Measurements from ENCODE around the gene GRID1. TPM values are rescaled to one million over a fixed set of nuclear protein-coding genes. Genes with fewer than 3 reads are reported as not detected.

The GRID1 gene
- total RNA-seq, 4 donors from 2014 or later = 1.4 to 4.9 (median 2.0) TPM

DNA sequence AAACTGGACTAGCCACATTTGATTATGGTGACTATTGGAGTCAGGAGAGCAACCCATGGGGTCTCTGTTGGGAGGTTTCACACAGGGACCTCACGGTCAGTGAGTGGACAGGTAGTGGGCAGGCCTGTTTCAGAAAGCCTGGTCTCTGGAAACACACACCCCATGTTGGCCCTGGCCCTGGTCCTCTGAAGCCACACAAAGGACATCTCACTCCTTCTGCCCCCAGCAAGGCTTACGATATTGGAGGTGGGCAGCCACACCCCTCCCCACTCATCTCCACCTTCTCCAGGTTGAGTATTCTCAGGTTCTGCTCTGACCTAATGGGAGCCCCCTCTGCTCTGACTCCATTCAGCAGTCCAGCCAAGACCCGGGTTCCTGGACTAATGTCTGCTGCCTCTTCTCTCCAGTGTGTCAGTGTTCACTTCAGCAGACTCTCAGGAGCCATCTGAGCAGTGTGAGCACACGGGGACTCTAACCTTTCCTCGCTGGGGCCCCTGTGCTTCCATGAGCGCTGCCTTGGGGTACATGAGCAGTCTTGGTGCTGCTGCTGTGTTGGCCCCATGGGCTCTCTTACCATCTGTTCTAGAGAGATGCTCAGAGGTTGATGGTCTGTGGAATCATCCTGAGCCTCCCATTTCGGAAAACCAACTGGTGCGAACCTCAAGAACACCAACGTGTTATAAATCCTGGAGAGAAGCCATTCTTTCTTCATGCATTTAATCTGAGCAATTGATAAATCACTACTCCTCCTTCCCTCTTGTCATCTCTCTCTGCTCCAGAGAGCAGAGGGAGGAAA lies 748.6 kb downstream of the GRID1 start:
- no peak overlapping the region for H3K4me3 ChIP-seq (ENCODE audit: low read depth, poor library complexity, severe bottlenecking)
- WGBS, 2 donors = 89 to 90% methylated on average over 9 of the region's 9 CpGs
- TF ChIP-seq POLR2A (IDR thresholded peaks at IDR 0.05) = no peak
- TF ChIP-seq, protein P1, sequence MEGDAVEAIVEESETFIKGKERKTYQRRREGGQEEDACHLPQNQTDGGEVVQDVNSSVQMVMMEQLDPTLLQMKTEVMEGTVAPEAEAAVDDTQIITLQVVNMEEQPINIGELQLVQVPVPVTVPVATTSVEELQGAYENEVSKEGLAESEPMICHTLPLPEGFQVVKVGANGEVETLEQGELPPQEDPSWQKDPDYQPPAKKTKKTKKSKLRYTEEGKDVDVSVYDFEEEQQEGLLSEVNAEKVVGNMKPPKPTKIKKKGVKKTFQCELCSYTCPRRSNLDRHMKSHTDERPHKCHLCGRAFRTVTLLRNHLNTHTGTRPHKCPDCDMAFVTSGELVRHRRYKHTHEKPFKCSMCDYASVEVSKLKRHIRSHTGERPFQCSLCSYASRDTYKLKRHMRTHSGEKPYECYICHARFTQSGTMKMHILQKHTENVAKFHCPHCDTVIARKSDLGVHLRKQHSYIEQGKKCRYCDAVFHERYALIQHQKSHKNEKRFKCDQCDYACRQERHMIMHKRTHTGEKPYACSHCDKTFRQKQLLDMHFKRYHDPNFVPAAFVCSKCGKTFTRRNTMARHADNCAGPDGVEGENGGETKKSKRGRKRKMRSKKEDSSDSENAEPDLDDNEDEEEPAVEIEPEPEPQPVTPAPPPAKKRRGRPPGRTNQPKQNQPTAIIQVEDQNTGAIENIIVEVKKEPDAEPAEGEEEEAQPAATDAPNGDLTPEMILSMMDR (IDR thresholded peaks at IDR 0.05) = no peak
- DNase-seq (ENCODE audit: low spot score in 2 of 2) = peak in 1 of 2 donors; percentile 66
- intact Hi-C loops (cut with DNase I; ENCODE audit: low total_unique reads) = no loop called here

- TF ChIP-seq, protein P1 (IDR thresholded peaks at IDR 0.05) = no peak
- no peak for TF ChIP-seq POLR2A (IDR thresholded peaks at IDR 0.05)
- WGBS, 2 donors = 93 to 96% methylated on average over 4 of the region's 4 CpGs
- no peak overlapping the region for H3K4me3 ChIP-seq (ENCODE audit: low read depth, poor library complexity, severe bottlenecking)
- intact Hi-C loops (cut with DNase I; ENCODE audit: low total_unique reads) = no loop called here
- DNase-seq (ENCODE audit: low spot score in 2 of 2) = peak in 1 of 2 donors; percentile 48
Measured at GRCh38 chr10:85615556-85615955, 751.0 kb downstream of the GRID1 start.

GRCh38 chr10:85614981-85615380 lies 751.6 kb downstream of the GRID1 start:
- H3K4me3 ChIP-seq (ENCODE audit: low read depth, poor library complexity, severe bottlenecking) = no peak overlapping the region
- peak in 1 of 2 donors; percentile 48 for DNase-seq (ENCODE audit: low spot score in 2 of 2)
- intact Hi-C loops (cut with DNase I; ENCODE audit: low total_unique reads) = no loop called here
- TF ChIP-seq POLR2A (IDR thresholded peaks at IDR 0.05) = no peak
- TF ChIP-seq, protein P1 (IDR thresholded peaks at IDR 0.05) = no peak
- 94 to 100% methylated on average over 2 of the region's 2 CpGs for WGBS, 2 donors

- DNase-seq (ENCODE audit: low spot score in 2 of 2) = peak in 1 of 2 donors; percentile 6
- WGBS, 2 donors = 88 to 90% methylated on average over 2 of the region's 2 CpGs
- H3K4me3 ChIP-seq (ENCODE audit: low read depth, poor library complexity, severe bottlenecking) = no peak overlapping the region
- intact Hi-C loops (cut with DNase I; ENCODE audit: low total_unique reads) = no loop called here
- TF ChIP-seq POLR2A (IDR thresholded peaks at IDR 0.05) = no peak
- TF ChIP-seq, protein P1 (IDR thresholded peaks at IDR 0.05) = no peak
Measured at GRCh38 chr10:85614566-85614965, 752.0 kb downstream of the GRID1 start.

GRCh38 chr10:85613391-85613790 lies 753.2 kb downstream of the GRID1 start:
- intact Hi-C loops (cut with DNase I; ENCODE audit: low total_unique reads) = no loop called here
- WGBS, 2 donors = 88 to 91% methylated on average over 4 to 10 of the region's 10 CpGs
- no peak overlapping the region for H3K4me3 ChIP-seq (ENCODE audit: low read depth, poor library complexity, severe bottlenecking)
- TF ChIP-seq, protein P1 (IDR thresholded peaks at IDR 0.05) = no peak
- TF ChIP-seq POLR2A (IDR thresholded peaks at IDR 0.05) = no peak
- peak in 1 of 2 donors; percentile 81 for DNase-seq (ENCODE audit: low spot score in 2 of 2)

All from lower leg skin (tissue), 4 donors.